Measurements from ENCODE around the gene ARHGEF28.
A peak's percentile ranks its signal among the peaks of the same experiment; 100 is the strongest.

The ARHGEF28 gene

DNA sequence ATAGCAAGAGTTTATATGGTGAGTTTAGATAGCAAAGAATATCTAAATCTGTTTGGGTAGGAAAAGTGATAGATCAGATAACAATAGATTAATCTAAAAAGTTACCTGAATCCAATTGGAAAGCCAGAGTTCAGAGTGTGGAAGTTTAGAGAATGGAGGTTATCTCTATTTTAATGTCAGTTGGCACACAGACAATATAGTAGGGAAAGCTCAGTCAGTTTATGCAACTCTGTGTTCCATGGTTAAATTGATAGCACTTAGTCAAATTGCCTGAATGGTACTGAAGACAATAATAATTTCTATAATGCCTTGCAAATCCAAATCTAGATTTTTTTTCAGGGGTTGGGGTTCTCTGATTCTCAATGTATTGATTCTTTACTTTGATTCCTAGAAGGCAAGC lies 77.0 kb downstream of the ARHGEF28 start:
- Histone ChIP-seq H3K23ac (ENCODE audit: low read length) (no peak overlapping the region), H3K4me2 (ENCODE audit: low read length) (no peak overlapping the region), H4K91ac (ENCODE audit: low read depth, low read length) (no peak overlapping the region), H3K14ac (ENCODE audit: low read length) (no peak overlapping the region), H4K8ac (ENCODE audit: low read depth, low read length) (no peak overlapping the region), H3K9me3 (ENCODE audit: insufficient read depth, low read depth, low read length) (no peaks in the 10 kb centered on the region), H2AFZ (ENCODE audit: insufficient read depth, low read length, poor library complexity) (no peak overlapping the region), H3K27ac (ENCODE audit: low read depth, low read length) (no peak overlapping the region), H4K12ac (ENCODE audit: low read depth, low read length) (no peak overlapping the region), H3K4me1 (ENCODE audit: control insufficient read depth in 1 of 2, insufficient read depth in 2 of 2, low read length in 2 of 2) (no peaks in the 10 kb centered on the region), H3K18ac (ENCODE audit: low read length) (no peak overlapping the region), H3K79me1 (ENCODE audit: low read length) (no peaks in the 10 kb centered on the region), H3K36me3 (ENCODE audit: control insufficient read depth in 1 of 2, insufficient read depth in 2 of 2, low read length in 2 of 2) (no peaks in the 10 kb centered on the region), H3K4me3 (ENCODE audit: low read depth, low read length) (no peak overlapping the region), H3K79me2 (ENCODE audit: control insufficient read depth, insufficient read depth, low read length, poor library complexity) (no peaks in the 10 kb centered on the region), H3K4ac (ENCODE audit: low read depth, low read length) (no peak overlapping the region), H2AK5ac (ENCODE audit: low read length) (no peak overlapping the region), H2BK12ac (ENCODE audit: low read length) (no peak overlapping the region), H2BK120ac (ENCODE audit: insufficient read depth, low read length, poor library complexity) (no peak overlapping the region), H3K27me3 (ENCODE audit: insufficient read depth, low read length) (no peaks in the 10 kb centered on the region), H2BK5ac (ENCODE audit: low read depth, low read length, poor library complexity) (no peak overlapping the region), H3K9ac (ENCODE audit: low read length) (no peak overlapping the region)
- DNase-seq, result no peak

DNA sequence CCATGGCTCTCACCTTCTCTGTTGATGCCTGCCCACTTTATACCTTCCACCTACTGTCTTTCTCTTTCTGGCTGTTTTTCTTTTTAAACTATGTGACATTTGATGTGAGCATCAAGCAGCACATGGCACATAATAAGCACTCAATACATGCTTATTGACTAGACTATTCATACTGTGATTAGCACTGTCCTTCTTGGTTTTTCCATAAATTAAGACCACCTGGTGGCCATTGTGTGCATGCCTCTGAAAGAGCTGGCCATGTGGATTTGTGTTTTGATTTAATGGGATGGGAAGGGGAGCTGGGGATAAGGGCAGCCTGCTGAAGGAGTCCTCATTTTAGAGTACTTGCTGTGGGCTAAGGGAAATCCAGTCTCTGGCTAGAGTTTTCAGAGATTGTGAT lies 79.4 kb downstream of the ARHGEF28 start:
- Histone ChIP-seq H3K79me2 (ENCODE audit: control insufficient read depth, insufficient read depth, low read length, poor library complexity) (no peaks in the 10 kb centered on the region), H3K18ac (ENCODE audit: low read length) (no peak overlapping the region), H3K27ac (ENCODE audit: low read depth, low read length) (no peak overlapping the region), H3K9ac (ENCODE audit: low read length) (no peak overlapping the region), H2BK12ac (ENCODE audit: low read length) (no peak overlapping the region), H3K79me1 (ENCODE audit: low read length) (no peaks in the 10 kb centered on the region), H3K36me3 (ENCODE audit: control insufficient read depth in 1 of 2, insufficient read depth in 2 of 2, low read length in 2 of 2) (no peaks in the 10 kb centered on the region), H4K8ac (ENCODE audit: low read depth, low read length) (no peak overlapping the region), H2AK5ac (ENCODE audit: low read length) (no peak overlapping the region), H4K91ac (ENCODE audit: low read depth, low read length) (no peak overlapping the region), H3K4me1 (ENCODE audit: control insufficient read depth in 1 of 2, insufficient read depth in 2 of 2, low read length in 2 of 2) (no peaks in the 10 kb centered on the region), H3K27me3 (ENCODE audit: insufficient read depth, low read length) (no peaks in the 10 kb centered on the region), H3K9me3 (ENCODE audit: insufficient read depth, low read depth, low read length) (peaks cover 2% of the 10 kb centered on the region), H3K23ac (ENCODE audit: low read length) (no peak overlapping the region), H2AFZ (ENCODE audit: insufficient read depth, low read length, poor library complexity) (no peak overlapping the region), H3K4ac (ENCODE audit: low read depth, low read length) (no peak overlapping the region), H2BK5ac (ENCODE audit: low read depth, low read length, poor library complexity) (no peak overlapping the region), H3K14ac (ENCODE audit: low read length) (no peak overlapping the region), H3K4me2 (ENCODE audit: low read length) (no peak overlapping the region), H4K12ac (ENCODE audit: low read depth, low read length) (no peak overlapping the region), H2BK120ac (ENCODE audit: insufficient read depth, low read length, poor library complexity) (no peak overlapping the region), H3K4me3 (ENCODE audit: low read depth, low read length) (no peak overlapping the region)
- no peak for DNase-seq

- no peak overlapping the region for H3K18ac ChIP-seq (ENCODE audit: low read length)
- H4K91ac ChIP-seq (ENCODE audit: low read depth, low read length), result no peak overlapping the region
- no peak overlapping the region for H2BK12ac ChIP-seq (ENCODE audit: low read length)
- H2BK5ac ChIP-seq (ENCODE audit: low read depth, low read length, poor library complexity), result no peak overlapping the region
- no peak overlapping the region for H3K4ac ChIP-seq (ENCODE audit: low read depth, low read length)
- DNase-seq, result peak; percentile 2 to 47
- no peak overlapping the region for H3K23ac ChIP-seq (ENCODE audit: low read length)
- H3K79me2 ChIP-seq (ENCODE audit: control insufficient read depth, insufficient read depth, low read length, poor library complexity), result no peaks in the 10 kb centered on the region
- H3K4me3 ChIP-seq (ENCODE audit: low read depth, low read length), result no peak overlapping the region
- H2AFZ ChIP-seq (ENCODE audit: insufficient read depth, low read length, poor library complexity), result no peak overlapping the region
- H3K27me3 ChIP-seq (ENCODE audit: insufficient read depth, low read length), result no peaks in the 10 kb centered on the region
- no peak overlapping the region for H2AK5ac ChIP-seq (ENCODE audit: low read length)
- no peaks in the 10 kb centered on the region for H3K4me1 ChIP-seq (ENCODE audit: control insufficient read depth in 1 of 2, insufficient read depth in 2 of 2, low read length in 2 of 2)
- H4K8ac ChIP-seq (ENCODE audit: low read depth, low read length), result no peak overlapping the region
- H3K9ac ChIP-seq (ENCODE audit: low read length), result no peak overlapping the region
- WGBS (ENCODE audit: extremely low coverage, insufficient coverage, insufficient read length), result no CpG with 5 or more reads among the region's 5 CpGs
- no peaks in the 10 kb centered on the region for H3K36me3 ChIP-seq (ENCODE audit: control insufficient read depth in 1 of 2, insufficient read depth in 2 of 2, low read length in 2 of 2)
- peaks cover 2% of the 10 kb centered on the region for H3K9me3 ChIP-seq (ENCODE audit: insufficient read depth, low read depth, low read length)
- no peak overlapping the region for H4K12ac ChIP-seq (ENCODE audit: low read depth, low read length)
- H3K4me2 ChIP-seq (ENCODE audit: low read length), result no peak overlapping the region
- H3K27ac ChIP-seq (ENCODE audit: low read depth, low read length), result no peak overlapping the region
- no peak overlapping the region for H2BK120ac ChIP-seq (ENCODE audit: insufficient read depth, low read length, poor library complexity)
- no peaks in the 10 kb centered on the region for H3K79me1 ChIP-seq (ENCODE audit: low read length)
- H3K14ac ChIP-seq (ENCODE audit: low read length), result no peak overlapping the region
Observed at GRCh38 chr5:73706963-73707362, 81.0 kb downstream of the ARHGEF28 start.

DNA sequence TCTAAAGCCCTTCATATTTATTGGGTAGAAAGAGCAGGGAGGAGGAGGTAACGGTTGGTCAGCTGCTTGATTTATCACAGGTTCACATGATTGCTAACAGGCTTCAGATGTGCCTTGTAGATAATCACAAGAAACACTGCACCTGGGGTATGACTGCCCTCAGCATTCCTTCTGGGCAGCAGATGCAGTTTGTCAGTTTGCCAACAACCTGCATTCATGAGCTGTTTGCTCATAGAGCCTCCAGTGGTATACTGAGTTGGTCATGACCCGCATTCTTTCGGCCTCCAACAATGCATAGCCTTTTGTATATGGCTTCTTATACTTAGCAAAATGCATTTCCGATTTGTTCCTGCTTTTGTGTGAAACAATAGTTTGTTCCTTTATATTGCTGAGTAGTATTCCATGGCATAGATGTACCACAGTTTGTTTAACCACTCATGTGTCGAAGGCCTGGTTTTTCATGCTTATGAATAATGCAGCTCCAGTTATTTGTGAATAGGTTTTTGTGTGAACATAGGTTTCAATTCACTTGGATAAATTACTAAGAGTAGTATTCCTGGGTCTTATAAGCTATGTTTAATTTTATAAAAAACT lies 83.6 kb downstream of the ARHGEF28 start:
- WGBS (ENCODE audit: extremely low coverage, insufficient coverage, insufficient read length), result no CpG with 5 or more reads among the region's 5 CpGs
- no peaks in the 10 kb centered on the region for H3K79me2 ChIP-seq (ENCODE audit: control insufficient read depth, insufficient read depth, low read length, poor library complexity)
- no peak overlapping the region for H3K23ac ChIP-seq (ENCODE audit: low read length)

More for the DNA sequence above, 83.6 kb downstream of the ARHGEF28 start:
- Histone ChIP-seq H3K79me1 (ENCODE audit: low read length) (no peaks in the 10 kb centered on the region), H2BK120ac (ENCODE audit: insufficient read depth, low read length, poor library complexity) (no peak overlapping the region), H3K9me3 (ENCODE audit: insufficient read depth, low read depth, low read length) (peaks cover 2% of the 10 kb centered on the region), H2AK5ac (ENCODE audit: low read length) (no peak overlapping the region), H3K4me3 (ENCODE audit: low read depth, low read length) (no peak overlapping the region), H3K27me3 (ENCODE audit: insufficient read depth, low read length) (no peaks in the 10 kb centered on the region), H4K12ac (ENCODE audit: low read depth, low read length) (no peak overlapping the region), H4K8ac (ENCODE audit: low read depth, low read length) (no peak overlapping the region), H3K18ac (ENCODE audit: low read length) (no peak overlapping the region), H2BK5ac (ENCODE audit: low read depth, low read length, poor library complexity) (no peak overlapping the region), H4K91ac (ENCODE audit: low read depth, low read length) (no peak overlapping the region), H3K4me2 (ENCODE audit: low read length) (no peak overlapping the region), H3K9ac (ENCODE audit: low read length) (no peak overlapping the region), H3K14ac (ENCODE audit: low read length) (no peak overlapping the region), H2BK12ac (ENCODE audit: low read length) (no peak overlapping the region), H3K4me1 (ENCODE audit: control insufficient read depth in 1 of 2, insufficient read depth in 2 of 2, low read length in 2 of 2) (no peaks in the 10 kb centered on the region), H3K36me3 (ENCODE audit: control insufficient read depth in 1 of 2, insufficient read depth in 2 of 2, low read length in 2 of 2) (no peaks in the 10 kb centered on the region), H3K27ac (ENCODE audit: low read depth, low read length) (no peak overlapping the region), H3K4ac (ENCODE audit: low read depth, low read length) (no peak overlapping the region), H2AFZ (ENCODE audit: insufficient read depth, low read length, poor library complexity) (no peak overlapping the region)
- peak; percentile 94 to 95 for DNase-seq

All from trophoblast cell (in vitro differentiated cells and primary cell).